AG04449 (cell line): ENCODE measurements around the gene SMURF1.

Experiments
- CTCF ChIA-PET: fragments of 350-600 bp; formaldehyde crosslinking; extraction: SDS; loops from one replicate; lab custom pipeline; 2021; ENCODE audit warnings: antibody characterized with exemption; lab: Yijun Ruan, JAX
- POLR2A ChIA-PET: fragments of 400-600, 350-600 bp; formaldehyde crosslinking; extraction: SDS; loops from one replicate; lab custom pipeline; 2020; ENCODE audit warnings: antibody characterized with exemption, inconsistent platforms; lab: Yijun Ruan, JAX
- DNase-seq: peaks from one replicate; pipeline ENCODE4 v3.0.0-alpha.2; 2010; ENCODE audit warnings: low read depth, low spot score
- H3K4me3 ChIP-seq: 2 replicates; pipeline ENCODE4 v1.5.1; 2011; ENCODE audit warnings: low read depth, mild to moderate bottlenecking, control low read depth, low read length
- TF ChIP-seq, protein P1 (sequence below): IDR thresholded peaks from one replicate; pipeline ENCODE4 v1.5.1; 2011; ENCODE audit warnings: mild to moderate bottlenecking, moderate library complexity, low read length, control low read depth, inconsistent platforms; ENCODE audit not compliant: insufficient read depth; ENCODE audit errors: missing control alignments

SMURF1 gene

GRCh38 chr7:99092064-99092720 lies 51.7 kb downstream of the SMURF1 start:
- DNase-seq: no peak
- ChIA-PET CTCF (interaction anchor here (1.0 to 2.0 kb wide), 2 partner anchors 10 to 221 kb away, joined by 4 read pairs; no protein-coding TSS in a partner anchor), POLR2A (no interaction called here)

DNA sequence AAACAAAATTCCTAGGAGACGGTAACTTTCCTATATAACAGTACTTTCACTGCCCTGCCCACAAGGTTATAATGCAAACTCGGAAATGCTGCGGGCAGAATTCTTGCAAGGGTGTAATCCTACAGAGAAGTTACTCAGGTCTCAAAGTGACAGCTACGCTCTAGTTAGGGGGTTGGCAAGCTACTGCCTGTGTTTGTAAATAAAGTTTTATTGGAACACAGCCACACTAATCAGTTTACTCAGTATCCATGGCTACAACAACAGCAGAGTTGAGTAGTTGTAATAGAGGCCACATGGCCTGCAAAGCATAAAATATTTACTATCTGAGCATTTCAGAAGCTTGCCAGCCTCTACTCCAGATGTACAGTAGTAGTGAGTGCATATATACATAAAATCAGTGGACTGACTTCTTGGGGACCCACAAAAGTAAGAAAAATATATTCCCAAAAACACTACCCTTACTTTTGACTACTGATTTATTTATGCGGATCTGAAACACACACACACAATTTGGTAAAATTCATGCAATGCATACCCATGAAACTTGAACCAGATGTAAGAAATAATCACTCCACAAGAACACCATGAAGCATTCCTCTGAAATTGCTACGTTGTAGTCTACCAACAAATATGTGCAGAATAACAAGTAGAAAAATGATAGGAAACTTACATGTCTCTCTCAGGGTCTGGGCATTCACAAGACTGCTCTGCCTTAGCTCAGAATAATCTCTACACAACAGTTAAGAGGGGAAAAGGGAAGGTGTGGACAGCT lies 53.0 kb downstream of the SMURF1 start:
- no peak overlapping the region for H3K4me3 ChIP-seq
- ChIA-PET CTCF (interaction anchor here (1.0 to 2.0 kb wide), 6 partner anchors 9 to 222 kb away, joined by 3 to 7 read pairs (median 4); no protein-coding TSS in a partner anchor), POLR2A (no interaction called here)
- peak; percentile 77 for DNase-seq
- TF ChIP-seq, protein P1, sequence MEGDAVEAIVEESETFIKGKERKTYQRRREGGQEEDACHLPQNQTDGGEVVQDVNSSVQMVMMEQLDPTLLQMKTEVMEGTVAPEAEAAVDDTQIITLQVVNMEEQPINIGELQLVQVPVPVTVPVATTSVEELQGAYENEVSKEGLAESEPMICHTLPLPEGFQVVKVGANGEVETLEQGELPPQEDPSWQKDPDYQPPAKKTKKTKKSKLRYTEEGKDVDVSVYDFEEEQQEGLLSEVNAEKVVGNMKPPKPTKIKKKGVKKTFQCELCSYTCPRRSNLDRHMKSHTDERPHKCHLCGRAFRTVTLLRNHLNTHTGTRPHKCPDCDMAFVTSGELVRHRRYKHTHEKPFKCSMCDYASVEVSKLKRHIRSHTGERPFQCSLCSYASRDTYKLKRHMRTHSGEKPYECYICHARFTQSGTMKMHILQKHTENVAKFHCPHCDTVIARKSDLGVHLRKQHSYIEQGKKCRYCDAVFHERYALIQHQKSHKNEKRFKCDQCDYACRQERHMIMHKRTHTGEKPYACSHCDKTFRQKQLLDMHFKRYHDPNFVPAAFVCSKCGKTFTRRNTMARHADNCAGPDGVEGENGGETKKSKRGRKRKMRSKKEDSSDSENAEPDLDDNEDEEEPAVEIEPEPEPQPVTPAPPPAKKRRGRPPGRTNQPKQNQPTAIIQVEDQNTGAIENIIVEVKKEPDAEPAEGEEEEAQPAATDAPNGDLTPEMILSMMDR: no peak

More at GRCh38 chr7:99092064-99092720, 51.7 kb downstream of the SMURF1 start:
- TF ChIP-seq, protein P1: no peak
- H3K4me3 ChIP-seq: no peak overlapping the region

GRCh38 chr7:99089914-99090629 lies 53.8 kb downstream of the SMURF1 start:
- H3K4me3 ChIP-seq: no peak overlapping the region
- no peak for DNase-seq
- TF ChIP-seq, protein P1: no peak
- POLR2A ChIA-PET: no interaction called here
- CTCF ChIA-PET: interaction anchor here (1.3 to 2.0 kb wide), 3 partner anchors 8 to 13 kb away, joined by 3 to 7 read pairs (median 4); no protein-coding TSS in a partner anchor

DNA sequence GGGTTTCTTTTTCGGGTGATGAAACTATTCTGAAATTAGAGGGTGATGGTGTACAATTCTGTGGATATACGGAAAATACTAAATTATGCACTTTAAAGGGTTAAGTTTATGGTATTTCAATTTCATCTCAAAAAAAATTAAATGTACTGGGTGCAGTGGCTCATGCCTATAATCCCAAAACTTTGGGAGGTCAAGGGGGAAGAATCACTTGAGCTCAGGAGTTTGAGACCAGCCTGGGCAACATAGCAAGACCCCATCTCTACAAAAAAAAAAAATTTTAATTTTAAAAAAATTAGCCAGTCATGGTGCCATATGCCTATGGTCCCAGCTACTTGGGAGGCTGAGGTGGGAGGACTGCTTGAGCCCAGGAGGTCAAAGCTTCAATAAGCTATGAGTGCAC lies 57.0 kb downstream of the SMURF1 start:
- POLR2A ChIA-PET: no interaction called here
- DNase-seq: no peak
- TF ChIP-seq, protein P1: no peak
- H3K4me3 ChIP-seq: no peak overlapping the region
- CTCF ChIA-PET: no interaction called here

DNA sequence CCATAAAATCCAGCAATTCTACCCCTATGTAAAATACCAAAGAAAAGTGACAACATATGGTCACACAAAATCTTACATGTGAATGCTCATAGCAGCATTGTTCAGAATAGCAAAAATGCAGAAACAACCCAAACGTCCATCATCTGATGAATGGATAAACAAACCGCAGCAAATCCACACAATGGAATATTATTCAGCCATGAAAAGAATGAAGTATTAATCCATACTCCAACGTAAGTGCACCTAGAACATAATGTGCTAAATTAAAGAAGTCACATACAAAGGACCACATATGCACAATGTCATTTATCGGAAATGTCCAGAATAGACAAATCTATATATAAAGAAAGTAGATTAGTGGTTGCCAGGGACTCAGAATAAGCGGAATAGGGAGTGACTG lies 57.4 kb downstream of the SMURF1 start:
- ChIA-PET POLR2A (no interaction called here), CTCF (no interaction called here)
- no peak overlapping the region for H3K4me3 ChIP-seq

More for the DNA sequence above, 57.4 kb downstream of the SMURF1 start:
- TF ChIP-seq, protein P1: no peak
- no peak for DNase-seq
